Stomach (tissue), 4 donors: ENCODE data around the gene RANBP6.

Experiments
- POLR2A ChIP-seq, 4 donors: fragments of 450-650 bp; IDR thresholded peaks; one replicate each; pipeline ENCODE4 v1.6.1; 2016; ENCODE audit warnings: antibody characterized with exemption in 4 of 4, control low read depth in 2 of 4, mild to moderate bottlenecking in 1 of 4, moderate library complexity in 1 of 4
- POLR2AphosphoS5 ChIP-seq, 3 donors: sonication (generic); formaldehyde crosslinking; IDR thresholded peaks; one replicate each; pipeline ENCODE4 v1.6.1; 2016; ENCODE audit warnings: antibody characterized with exemption in 3 of 3
- TF ChIP-seq, protein P1 (sequence below), 7 experiments: fragments of 450-650 bp in 4 of 7; fragments of 200-600 bp in 3 of 7; sonication (generic) in 3 of 7; IDR thresholded peaks; one replicate each; pipeline ENCODE4 v1.5.1; 2016 to 2019; ENCODE audit warnings: antibody characterized with exemption in 7 of 7, control low read depth in 2 of 7, mild to moderate bottlenecking in 1 of 7

DNA sequence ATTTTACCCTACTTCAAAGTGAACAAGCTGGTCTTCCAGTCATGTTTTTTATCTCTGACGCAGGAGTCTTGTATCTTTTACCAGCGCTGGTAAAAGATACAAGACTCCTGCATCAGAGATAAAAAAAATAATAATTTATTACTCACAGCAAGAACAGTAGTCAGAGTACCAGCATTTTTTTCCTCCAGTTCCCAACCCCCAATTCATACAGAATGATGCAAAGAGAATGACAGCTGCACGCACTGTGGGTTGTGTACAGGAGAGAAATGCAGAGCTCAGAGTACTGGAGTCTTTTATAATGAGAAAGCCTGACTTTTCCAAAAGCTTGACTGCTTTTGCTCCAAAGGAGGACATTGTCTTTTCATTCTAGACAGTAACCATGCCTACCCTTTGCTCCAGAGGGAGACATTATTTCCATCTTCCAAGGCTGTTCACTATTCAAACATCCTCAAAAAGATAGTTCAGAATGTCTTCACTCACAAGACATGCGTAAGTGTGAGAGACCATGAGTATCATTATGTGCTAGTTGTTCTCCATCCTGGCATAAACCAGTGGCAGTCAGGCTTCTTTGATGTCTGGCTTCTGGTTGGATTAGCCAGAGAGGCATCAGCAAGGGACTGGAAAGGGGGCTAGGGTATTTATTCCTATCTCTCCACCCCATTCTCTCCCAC, 14.3 kb upstream of the RANBP6 start:
- no peak for TF ChIP-seq POLR2A (IDR thresholded peaks at IDR 0.05)
- TF ChIP-seq, protein P1, sequence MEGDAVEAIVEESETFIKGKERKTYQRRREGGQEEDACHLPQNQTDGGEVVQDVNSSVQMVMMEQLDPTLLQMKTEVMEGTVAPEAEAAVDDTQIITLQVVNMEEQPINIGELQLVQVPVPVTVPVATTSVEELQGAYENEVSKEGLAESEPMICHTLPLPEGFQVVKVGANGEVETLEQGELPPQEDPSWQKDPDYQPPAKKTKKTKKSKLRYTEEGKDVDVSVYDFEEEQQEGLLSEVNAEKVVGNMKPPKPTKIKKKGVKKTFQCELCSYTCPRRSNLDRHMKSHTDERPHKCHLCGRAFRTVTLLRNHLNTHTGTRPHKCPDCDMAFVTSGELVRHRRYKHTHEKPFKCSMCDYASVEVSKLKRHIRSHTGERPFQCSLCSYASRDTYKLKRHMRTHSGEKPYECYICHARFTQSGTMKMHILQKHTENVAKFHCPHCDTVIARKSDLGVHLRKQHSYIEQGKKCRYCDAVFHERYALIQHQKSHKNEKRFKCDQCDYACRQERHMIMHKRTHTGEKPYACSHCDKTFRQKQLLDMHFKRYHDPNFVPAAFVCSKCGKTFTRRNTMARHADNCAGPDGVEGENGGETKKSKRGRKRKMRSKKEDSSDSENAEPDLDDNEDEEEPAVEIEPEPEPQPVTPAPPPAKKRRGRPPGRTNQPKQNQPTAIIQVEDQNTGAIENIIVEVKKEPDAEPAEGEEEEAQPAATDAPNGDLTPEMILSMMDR (IDR thresholded peaks at IDR 0.05): no peak
- no peak for TF ChIP-seq POLR2AphosphoS5 (IDR thresholded peaks at IDR 0.05)
